Smooth muscle cell (in vitro differentiated cells): ENCODE measurements around the gene STAT5A. TPM values are rescaled to one million over a fixed set of nuclear protein-coding genes. Genes with fewer than 3 reads are reported as not detected.

Experiments used
- DNase-seq: peaks from one replicate; lab custom pipeline; 2025; ENCODE audit not compliant: unreplicated experiment; lab: John Stamatoyannopoulos, UW
- H2AFZ ChIP-seq: fragments of 200-600 bp; sonication (generic); 2 replicates; pipeline ENCODE4 v1.6.0; 2016; ENCODE audit warnings: antibody characterized with exemption, low read depth, mild to moderate bottlenecking
- H3F3A ChIP-seq: fragments of 200-600 bp; sonication (generic); 2 replicates; pipeline ENCODE4 v1.6.0; 2017; ENCODE audit warnings: antibody characterized with exemption, low read depth
- H3K27ac ChIP-seq: fragments of 200-600 bp; sonication (generic); 2 replicates; pipeline ENCODE4 v1.5.1; 2016; ENCODE audit warnings: low read depth, mild to moderate bottlenecking
- H3K27me3 ChIP-seq: fragments of 200-600 bp; sonication (generic); 2 replicates; pipeline ENCODE4 v1.6.1; 2016; ENCODE audit warnings: low read depth, mild to moderate bottlenecking
- H3K36me3 ChIP-seq: fragments of 200-600 bp; sonication (generic); 2 replicates; pipeline ENCODE4 v1.5.1; 2016; ENCODE audit warnings: low read depth
- H3K4me1 ChIP-seq: fragments of 200-600 bp; sonication (generic); 2 replicates; pipeline ENCODE4 v1.5.1; 2016; ENCODE audit warnings: low read depth
- H3K4me2 ChIP-seq: fragments of 200-600 bp; sonication (generic); 2 replicates; pipeline ENCODE4 v1.6.0; 2016; ENCODE audit warnings: mild to moderate bottlenecking
- H3K4me3 ChIP-seq: fragments of 200-600 bp; sonication (generic); 2 replicates; pipeline ENCODE4 v1.5.1; 2016; ENCODE audit warnings: mild to moderate bottlenecking
- H3K79me2 ChIP-seq: fragments of 200-600 bp; sonication (generic); 2 replicates; pipeline ENCODE4 v1.6.0; 2016; ENCODE audit warnings: low read depth, mild to moderate bottlenecking
- H3K9ac ChIP-seq: fragments of 200-600 bp; sonication (generic); 2 replicates; pipeline ENCODE4 v1.6.0; 2016; ENCODE audit warnings: low read depth
- H3K9me3 ChIP-seq: fragments of 200-600 bp; sonication (generic); replicated peaks from 2 replicates; pipeline ENCODE4 v1.5.1; 2016; ENCODE audit warnings: low read depth
- H4K20me1 ChIP-seq: fragments of 200-600 bp; sonication (generic); 2 replicates; pipeline ENCODE4 v1.6.0; 2016; ENCODE audit warnings: low read depth
- CTCF ChIP-seq: fragments of 200-600 bp; sonication (generic); IDR thresholded peaks from 2 replicates; pipeline ENCODE4 v1.5.1; 2017; ENCODE audit warnings: borderline replicate concordance, mild to moderate bottlenecking, antibody characterized with exemption; ENCODE audit not compliant: insufficient read depth, poor library complexity, severe bottlenecking
- WGBS: methylation state at CpG from one replicate; pipeline ENCODE4 v1.1.7; 2016; ENCODE audit warnings: low lambda C conversion rate; 5-methylcytosine and 5-hydroxymethylcytosine counted together
- polyA plus RNA-seq: library from polyadenylated mRNA; unstranded; fragments of >200 nt; fragmentation: Nextera tagmentation; extraction: Ambion mirVana; gene quantifications from 2 replicates; pipeline ENCODE4 v1.2.1, GENCODE V29; 2016
- total RNA-seq: library from RNA; depleted of rRNA; stranded (reverse); fragments of >200 nt; gene quantifications from 2 replicates; pipeline ENCODE4 v1.2.3, GENCODE V29; 2014

STAT5A gene
- total and polyA plus RNA-seq, 2 experiments from 2014 or later = 1.7 to 3.2 TPM

- peak; percentile 47 for DNase-seq
- Histone ChIP-seq H3K9ac (no peak overlapping the region), H3K4me3 (no peak overlapping the region), H3K27me3 (no peaks in the 10 kb centered on the region), H3K79me2 (no peaks in the 10 kb centered on the region), H3K27ac (no peak overlapping the region), H3K36me3 (peaks cover 13% of the 10 kb centered on the region), H3K9me3 (no peaks in the 10 kb centered on the region), H3K4me1 (peaks cover 18% of the 10 kb centered on the region), H3F3A (peaks cover 23% of the 10 kb centered on the region), H2AFZ (no peak overlapping the region), H3K4me2 (peak overlapping the region; percentile 73), H4K20me1 (peaks cover 37% of the 10 kb centered on the region)
- WGBS = 20% methylated on average over 36 of the region's 54 CpGs
- TF ChIP-seq CTCF = peak; percentile 53
These were observed 24.2 kb downstream of the STAT5A start for GRCh38 chr17:42312285-42313130.

GRCh38 chr17:42313389-42313772 is 25.1 kb downstream of the STAT5A start:
- Histone ChIP-seq H3K36me3 (peaks cover 13% of the 10 kb centered on the region), H3F3A (peaks cover 23% of the 10 kb centered on the region), H3K9me3 (no peaks in the 10 kb centered on the region), H3K4me1 (peaks cover 18% of the 10 kb centered on the region), H3K4me2 (no peak overlapping the region), H3K79me2 (no peaks in the 10 kb centered on the region), H2AFZ (no peak overlapping the region), H3K4me3 (no peak overlapping the region), H3K27ac (no peak overlapping the region), H3K9ac (no peak overlapping the region), H3K27me3 (no peaks in the 10 kb centered on the region), H4K20me1 (peaks cover 44% of the 10 kb centered on the region)
- no peak for TF ChIP-seq CTCF
- DNase-seq = no peak
- WGBS = 88% methylated on average over 4 of the region's 4 CpGs

- H3K4me3 ChIP-seq = no peak overlapping the region
- H4K20me1 ChIP-seq = peaks cover 49% of the 10 kb centered on the region
- no peak for TF ChIP-seq CTCF
- H3F3A ChIP-seq = peaks cover 23% of the 10 kb centered on the region
- H3K4me2 ChIP-seq = no peak overlapping the region
- no peak overlapping the region for H3K9ac ChIP-seq
- WGBS = 83% methylated on average over 14 of the region's 14 CpGs
- peaks cover 13% of the 10 kb centered on the region for H3K36me3 ChIP-seq
- no peaks in the 10 kb centered on the region for H3K79me2 ChIP-seq
- no peak for DNase-seq
- H3K27ac ChIP-seq = no peak overlapping the region
- peaks cover 18% of the 10 kb centered on the region for H3K4me1 ChIP-seq
- H2AFZ ChIP-seq = no peak overlapping the region
- no peaks in the 10 kb centered on the region for H3K9me3 ChIP-seq
- H3K27me3 ChIP-seq = no peaks in the 10 kb centered on the region
These were observed 25.7 kb downstream of the STAT5A start for GRCh38 chr17:42313773-42314566.
